GM23338 (cell line): ENCODE measurements around the gene ZNF184.

ENCODE experiments used
- CREB1 ChIP-seq: fragments of 250-450 bp; sonication (Bioruptor Pico); IDR thresholded peaks from 2 replicates; pipeline ENCODE4 v1.5.0; 2020; ENCODE audit warnings: low read depth, mild to moderate bottlenecking, moderate library complexity
- CTCF ChIP-seq, 2 experiments: fragments of 200-600 bp in 1 of 2; sonication (generic) in 1 of 2; conservative IDR thresholded peaks; 2 replicates each; pipeline versions ENCODE4 v1.5.1 to v1.6.1; 2016 to 2017; ENCODE audit warnings: antibody characterized with exemption in 2 of 2, low read depth in 2 of 2, mild to moderate bottlenecking in 2 of 2, moderate library complexity in 1 of 2
- ETS1 ChIP-seq: IDR thresholded peaks from 2 replicates; pipeline ENCODE4 v1.6.1; 2016; ENCODE audit warnings: antibody characterized with exemption
- EZH2 ChIP-seq: fragments of 200-600 bp; sonication (generic); IDR thresholded peaks from one replicate; pipeline ENCODE4 v1.8.0; 2017; ENCODE audit warnings: antibody characterized with exemption, mild to moderate bottlenecking, low read depth; ENCODE audit not compliant: unreplicated experiment
- EZH2phosphoT487 ChIP-seq: fragments of 200-600 bp; sonication (generic); IDR thresholded peaks from one replicate; pipeline ENCODE4 v1.8.1; 2018; ENCODE audit warnings: antibody characterized with exemption; ENCODE audit not compliant: unreplicated experiment
- JUNB ChIP-seq: IDR thresholded peaks from one replicate; pipeline ENCODE4 v1.6.1; 2016; ENCODE audit warnings: antibody characterized with exemption; ENCODE audit not compliant: unreplicated experiment
- NANOG ChIP-seq: IDR thresholded peaks from 2 replicates; pipeline ENCODE4 v1.6.1; 2016; ENCODE audit warnings: antibody characterized with exemption, borderline replicate concordance
- POLR2AphosphoS5 ChIP-seq: IDR thresholded peaks from 2 replicates; pipeline ENCODE4 v1.6.1; 2016; ENCODE audit warnings: antibody characterized with exemption, low read depth
- REST ChIP-seq: IDR thresholded peaks from one replicate; pipeline ENCODE4 v1.6.1; 2018; ENCODE audit warnings: antibody characterized with exemption; ENCODE audit not compliant: unreplicated experiment
- STAT1 ChIP-seq: IDR thresholded peaks from one replicate; pipeline ENCODE4 v1.6.1; 2016; ENCODE audit warnings: antibody characterized with exemption; ENCODE audit not compliant: unreplicated experiment
- ZNF114 ChIP-seq: fragments of 250-450 bp; sonication (Bioruptor Pico); IDR thresholded peaks from 2 replicates; pipeline ENCODE4 v1.5.0; 2020; ENCODE audit warnings: mild to moderate bottlenecking, moderate library complexity
- ZNF331 ChIP-seq: fragments of 250-450 bp; sonication (Bioruptor Pico); IDR thresholded peaks from 2 replicates; pipeline ENCODE4 v1.5.0; 2020; ENCODE audit warnings: low read depth, mild to moderate bottlenecking, moderate library complexity
- ZNF462 ChIP-seq: fragments of 250-450 bp; sonication (Bioruptor Pico); IDR thresholded peaks from 2 replicates; pipeline ENCODE4 v1.5.0; 2020; ENCODE audit warnings: mild to moderate bottlenecking, moderate library complexity

GRCh38 chr6:27407153-27407814 is 65.6 kb downstream of the ZNF184 start:
- TF ChIP-seq CTCF (conservative IDR thresholded peaks at IDR 0.05; ENCODE audit: low read depth in 2 of 2): no peak
- TF ChIP-seq EZH2: no peak
- TF ChIP-seq EZH2phosphoT487: no peak
- no peak for TF ChIP-seq POLR2AphosphoS5
- TF ChIP-seq CREB1: no peak
- TF ChIP-seq NANOG: no peak
- TF ChIP-seq ZNF114 (CRISPR knock-in tag): no peak
- no peak for TF ChIP-seq ZNF331 (CRISPR knock-in tag)
- TF ChIP-seq REST: no peak
- TF ChIP-seq JUNB: no peak
- TF ChIP-seq ETS1: no peak
- no peak for TF ChIP-seq STAT1
- no peak for TF ChIP-seq ZNF462 (CRISPR knock-in tag)
